Measurements from ENCODE around the gene TDP1.

Gene TDP1

GRCh38 chr14:89955745-89956660 lies at the start of gene TDP1:
TDP1 (plus strand) TSS chr14:89955927; CDS start chr14:89963115, 7,188 bp downstream.
- Histone ChIP-seq H3K27me3 (ENCODE audit: low read depth) (no peaks in the 10 kb centered on the region), H3K9me3 (no peaks in the 10 kb centered on the region), H3K4me1 (peaks cover 33% of the 10 kb centered on the region), H3K36me3 (replicated peaks) (peaks cover 21% of the 10 kb centered on the region), H3K4me3 (peak within 1 kb of the TSS; percentile 55)
- peak; percentile 91 to 97 for DNase-seq (ENCODE audit: low spot score in 2 of 2)
- in situ Hi-C loops (cut with MboI; ENCODE audit: low sequenced_read_pairs), result no loop called here

DNA sequence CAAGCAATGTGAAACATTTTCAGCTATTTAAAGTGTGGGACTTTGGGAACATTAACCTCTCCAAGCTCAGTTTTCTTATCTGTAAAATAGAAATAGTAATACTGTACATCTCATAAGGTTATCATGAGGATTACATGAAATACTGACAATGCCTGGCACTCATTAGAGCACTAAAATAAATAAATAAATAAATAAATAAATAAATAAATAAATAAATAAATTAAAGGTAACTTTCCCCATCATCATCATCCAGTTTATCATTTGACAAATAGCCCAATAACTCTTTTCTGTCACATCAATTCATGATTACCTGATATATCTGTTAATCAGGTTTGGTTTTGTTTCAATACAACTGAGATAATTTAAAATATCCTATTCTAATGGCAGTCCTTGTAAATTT lies 49.7 kb upstream of the TDP1 start:
- Histone ChIP-seq H3K27me3 (ENCODE audit: low read depth) (no peaks in the 10 kb centered on the region), H3K4me1 (peaks cover 6% of the 10 kb centered on the region), H3K9me3 (no peaks in the 10 kb centered on the region), H3K4me3 (no peak overlapping the region), H3K36me3 (replicated peaks) (no peaks in the 10 kb centered on the region)
- DNase-seq (ENCODE audit: low spot score in 2 of 2), result no peak
- in situ Hi-C loops (cut with MboI; ENCODE audit: low sequenced_read_pairs), result loop anchor here (25.0 kb wide), 2 partner anchors 494 to 719 kb away; partner anchors contain the start of gene FOXN3

GRCh38 chr14:89907655-89908054 lies 48.1 kb upstream of the TDP1 start:
- H3K4me3 ChIP-seq, result no peak overlapping the region
- no peak for DNase-seq (ENCODE audit: low spot score in 2 of 2)
- H3K4me1 ChIP-seq, result peaks cover 22% of the 10 kb centered on the region
- no peaks in the 10 kb centered on the region for H3K36me3 ChIP-seq (replicated peaks)
- H3K27me3 ChIP-seq (ENCODE audit: low read depth), result no peaks in the 10 kb centered on the region
- in situ Hi-C loops (cut with MboI; ENCODE audit: low sequenced_read_pairs), result loop anchor here (25.0 kb wide), 2 partner anchors 495 to 720 kb away; partner anchors contain the start of gene FOXN3
- H3K9me3 ChIP-seq, result no peaks in the 10 kb centered on the region

DNA sequence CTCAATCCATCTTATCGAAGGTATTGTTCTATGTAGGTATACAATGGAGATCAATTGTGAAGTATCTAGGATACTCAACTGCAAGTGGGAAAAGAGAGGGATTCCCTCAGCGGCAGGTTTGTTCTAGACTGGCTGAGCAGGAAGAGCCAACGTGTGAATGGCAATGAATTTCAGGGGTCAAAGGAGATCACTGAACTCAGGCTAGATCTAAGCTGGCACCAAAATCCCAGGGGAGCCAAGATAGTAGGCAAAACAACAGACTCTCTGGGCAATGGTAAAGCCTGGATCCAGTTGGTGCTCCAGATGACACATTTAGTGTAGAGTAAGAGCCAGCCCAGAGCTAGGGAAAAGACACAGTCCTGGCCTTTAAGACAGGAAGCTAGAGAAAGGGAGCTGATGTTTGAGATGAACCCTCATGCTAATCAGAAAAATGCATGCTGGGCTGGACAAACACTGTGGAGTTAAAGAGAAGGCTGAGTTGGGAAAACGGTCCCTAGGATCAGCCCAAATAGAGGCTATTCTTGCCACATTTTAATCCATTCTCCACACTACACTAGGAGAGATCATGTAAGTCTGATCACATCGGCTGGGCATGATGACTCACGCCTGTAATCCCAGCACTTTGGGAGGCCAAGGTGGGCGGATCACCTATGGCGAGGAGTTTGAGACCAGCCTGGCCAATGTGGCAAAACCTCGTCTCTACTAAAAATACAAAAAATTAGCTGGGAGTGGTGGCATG lies 46.8 kb upstream of the TDP1 start:
- Histone ChIP-seq H3K9me3 (no peaks in the 10 kb centered on the region), H3K4me3 (no peak overlapping the region), H3K27me3 (ENCODE audit: low read depth) (no peaks in the 10 kb centered on the region), H3K4me1 (peaks cover 28% of the 10 kb centered on the region), H3K36me3 (replicated peaks) (no peaks in the 10 kb centered on the region)
- in situ Hi-C loops (cut with MboI; ENCODE audit: low sequenced_read_pairs), result loop anchor here (25.0 kb wide), 2 partner anchors 497 to 722 kb away; partner anchors contain the start of gene FOXN3
- no peak for DNase-seq (ENCODE audit: low spot score in 2 of 2)

GRCh38 chr14:89909586-89909985 lies 46.1 kb upstream of the TDP1 start:
- H3K4me1 ChIP-seq, result peaks cover 28% of the 10 kb centered on the region
- H3K9me3 ChIP-seq, result no peaks in the 10 kb centered on the region
- in situ Hi-C loops (cut with MboI; ENCODE audit: low sequenced_read_pairs), result loop anchor here (25.0 kb wide), 2 partner anchors 497 to 722 kb away; partner anchors contain the start of gene FOXN3
- H3K36me3 ChIP-seq (replicated peaks), result no peaks in the 10 kb centered on the region
- no peaks in the 10 kb centered on the region for H3K27me3 ChIP-seq (ENCODE audit: low read depth)
- no peak for DNase-seq (ENCODE audit: low spot score in 2 of 2)
- H3K4me3 ChIP-seq, result no peak overlapping the region

DNA sequence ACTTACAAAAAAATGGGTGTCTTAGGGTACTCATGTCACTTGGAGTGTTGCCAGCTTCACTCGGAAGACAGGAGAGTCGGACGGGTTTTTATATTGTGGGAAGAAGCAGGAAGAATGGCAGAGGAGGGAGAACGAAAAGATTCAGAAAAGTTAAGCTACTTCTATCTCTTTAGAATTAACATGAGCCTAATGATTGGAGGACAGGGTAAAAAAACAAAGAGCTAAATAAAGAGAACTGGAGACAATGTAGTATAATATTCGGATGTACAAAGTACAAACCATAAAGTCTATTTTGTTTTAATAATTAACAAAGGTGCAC lies 45.1 kb upstream of the TDP1 start:
- Histone ChIP-seq H3K4me1 (peaks cover 28% of the 10 kb centered on the region), H3K9me3 (no peaks in the 10 kb centered on the region), H3K27me3 (ENCODE audit: low read depth) (no peaks in the 10 kb centered on the region), H3K4me3 (no peak overlapping the region), H3K36me3 (replicated peaks) (no peaks in the 10 kb centered on the region)
- no peak for DNase-seq (ENCODE audit: low spot score in 2 of 2)
- in situ Hi-C loops (cut with MboI; ENCODE audit: low sequenced_read_pairs), result loop anchor here (5.0 to 25.0 kb wide), 4 partner anchors 286 to 868 kb away; partner anchors contain the start of gene FOXN3

DNA sequence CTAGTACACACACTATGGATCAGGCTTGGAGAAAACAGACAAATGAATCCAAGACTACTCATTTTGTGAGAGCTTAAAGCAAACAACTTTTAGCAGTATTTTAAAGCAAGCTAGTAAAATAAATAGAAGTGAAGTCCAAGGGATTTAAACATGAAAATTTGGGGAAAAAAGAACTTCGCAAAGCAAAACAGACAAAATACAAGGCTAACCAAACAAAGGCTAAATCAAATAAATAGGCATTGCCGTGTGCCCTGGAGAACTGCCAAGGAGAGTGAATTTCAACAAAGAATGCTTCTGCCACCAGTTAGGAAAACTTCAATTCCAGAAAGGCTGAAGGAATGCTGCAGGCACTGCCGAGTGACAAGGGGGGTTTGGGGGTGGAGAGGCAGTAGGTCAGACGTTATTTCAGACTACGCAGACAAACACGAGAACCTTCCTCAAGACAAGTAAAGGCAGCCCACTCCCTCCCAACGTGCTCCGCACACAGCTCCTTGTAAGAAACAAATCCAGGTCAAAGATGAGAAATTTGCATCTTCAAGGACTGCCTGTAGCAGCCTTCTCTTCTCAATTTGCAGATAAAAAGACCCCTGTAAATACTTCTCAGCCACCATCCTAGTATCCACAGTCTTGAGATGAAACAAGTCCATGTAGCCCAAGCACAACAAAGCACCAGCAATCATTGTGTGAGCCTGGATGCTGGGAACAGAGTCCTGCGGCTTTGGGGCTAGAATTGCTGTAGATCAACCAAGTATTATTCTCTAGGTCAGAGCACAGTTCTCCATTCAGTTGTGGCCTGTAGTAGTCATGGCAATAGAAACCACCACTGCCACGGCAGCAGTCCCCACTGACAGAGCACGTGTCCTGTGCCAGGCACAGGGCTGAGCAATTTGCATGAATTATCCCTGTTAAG lies 44.5 kb upstream of the TDP1 start:
- H3K9me3 ChIP-seq, result no peaks in the 10 kb centered on the region
- in situ Hi-C loops (cut with MboI; ENCODE audit: low sequenced_read_pairs), result loop anchor here (5.0 to 25.0 kb wide), 4 partner anchors 286 to 869 kb away; partner anchors contain the start of gene FOXN3
- peak; percentile 70 to 77 for DNase-seq (ENCODE audit: low spot score in 2 of 2)
- H3K27me3 ChIP-seq (ENCODE audit: low read depth), result no peaks in the 10 kb centered on the region
- H3K4me1 ChIP-seq, result peaks cover 28% of the 10 kb centered on the region
- no peaks in the 10 kb centered on the region for H3K36me3 ChIP-seq (replicated peaks)
- no peak overlapping the region for H3K4me3 ChIP-seq

GRCh38 chr14:89912221-89912620 lies 43.5 kb upstream of the TDP1 start:
- Histone ChIP-seq H3K36me3 (replicated peaks) (no peaks in the 10 kb centered on the region), H3K4me3 (no peak overlapping the region), H3K9me3 (no peaks in the 10 kb centered on the region), H3K27me3 (ENCODE audit: low read depth) (no peaks in the 10 kb centered on the region), H3K4me1 (peaks cover 28% of the 10 kb centered on the region)
- in situ Hi-C loops (cut with MboI; ENCODE audit: low sequenced_read_pairs), result loop anchor here (5.0 to 25.0 kb wide), 4 partner anchors 287 to 870 kb away; partner anchors contain the start of gene FOXN3
- no peak for DNase-seq (ENCODE audit: low spot score in 2 of 2)

GRCh38 chr14:89912667-89913211 lies 43.0 kb upstream of the TDP1 start:
- Histone ChIP-seq H3K27me3 (ENCODE audit: low read depth) (no peaks in the 10 kb centered on the region), H3K4me3 (no peak overlapping the region), H3K4me1 (peaks cover 28% of the 10 kb centered on the region), H3K9me3 (no peaks in the 10 kb centered on the region), H3K36me3 (replicated peaks) (no peaks in the 10 kb centered on the region)
- in situ Hi-C loops (cut with MboI; ENCODE audit: low sequenced_read_pairs), result loop anchor here (5.0 to 25.0 kb wide), 4 partner anchors 288 to 870 kb away; partner anchors contain the start of gene FOXN3
- DNase-seq (ENCODE audit: low spot score in 2 of 2), result peak; percentile 66 to 95

DNA sequence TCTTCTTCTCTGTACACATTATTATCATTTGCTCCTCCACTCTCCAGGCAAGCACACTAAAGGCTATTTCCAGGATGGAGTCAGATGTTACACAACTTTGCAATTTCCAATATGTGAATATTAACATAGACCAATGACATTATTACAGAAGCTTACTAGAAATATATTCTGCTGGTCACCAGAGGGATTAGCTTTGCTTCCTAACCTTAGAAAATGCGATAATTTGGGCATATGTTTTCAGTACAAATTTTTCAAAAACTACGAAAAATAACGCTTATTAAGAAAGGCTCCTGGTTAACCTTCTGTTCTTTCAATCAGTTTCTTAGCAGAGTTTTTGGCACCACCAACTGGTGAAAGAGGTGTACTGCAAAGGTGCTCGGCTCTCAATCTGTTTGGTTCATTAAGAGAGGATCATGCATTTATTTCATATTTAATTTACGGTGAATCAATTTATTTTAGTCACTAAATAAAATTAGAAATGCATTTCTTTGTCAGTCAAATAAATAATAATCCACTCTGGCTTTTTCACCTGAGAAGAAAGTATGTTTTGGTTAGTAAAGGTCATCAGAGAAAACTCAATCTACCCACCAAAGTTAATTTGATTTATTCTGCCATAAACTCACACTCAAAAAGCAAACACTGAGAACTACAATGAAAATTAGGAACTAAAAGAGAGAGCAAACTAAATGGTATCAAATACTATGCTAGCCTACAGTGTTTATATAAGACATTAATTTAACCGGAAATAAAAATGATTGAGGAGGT lies 40.4 kb upstream of the TDP1 start:
- Histone ChIP-seq H3K4me1 (peaks cover 28% of the 10 kb centered on the region), H3K9me3 (no peaks in the 10 kb centered on the region), H3K4me3 (no peak overlapping the region), H3K27me3 (ENCODE audit: low read depth) (no peaks in the 10 kb centered on the region), H3K36me3 (replicated peaks) (no peaks in the 10 kb centered on the region)
- peak; percentile 68 to 73 for DNase-seq (ENCODE audit: low spot score in 2 of 2)
- in situ Hi-C loops (cut with MboI; ENCODE audit: low sequenced_read_pairs), result loop anchor here (10.0 to 25.0 kb wide), 3 partner anchors 290 to 728 kb away; partner anchors contain the start of gene FOXN3

- H3K4me3 ChIP-seq, result no peak overlapping the region
- in situ Hi-C loops (cut with MboI; ENCODE audit: low sequenced_read_pairs), result loop anchor here (10.0 to 25.0 kb wide), 3 partner anchors 294 to 731 kb away; partner anchors contain the start of gene FOXN3
- H3K36me3 ChIP-seq (replicated peaks), result no peaks in the 10 kb centered on the region
- H3K4me1 ChIP-seq, result peaks cover 3% of the 10 kb centered on the region; the same call in 1 of the 2 replicates
- no peak for DNase-seq (ENCODE audit: low spot score in 2 of 2)
- H3K9me3 ChIP-seq, result no peaks in the 10 kb centered on the region
- no peaks in the 10 kb centered on the region for H3K27me3 ChIP-seq (ENCODE audit: low read depth)
Measured at GRCh38 chr14:89918721-89919120, 37.0 kb upstream of the TDP1 start.

DNA sequence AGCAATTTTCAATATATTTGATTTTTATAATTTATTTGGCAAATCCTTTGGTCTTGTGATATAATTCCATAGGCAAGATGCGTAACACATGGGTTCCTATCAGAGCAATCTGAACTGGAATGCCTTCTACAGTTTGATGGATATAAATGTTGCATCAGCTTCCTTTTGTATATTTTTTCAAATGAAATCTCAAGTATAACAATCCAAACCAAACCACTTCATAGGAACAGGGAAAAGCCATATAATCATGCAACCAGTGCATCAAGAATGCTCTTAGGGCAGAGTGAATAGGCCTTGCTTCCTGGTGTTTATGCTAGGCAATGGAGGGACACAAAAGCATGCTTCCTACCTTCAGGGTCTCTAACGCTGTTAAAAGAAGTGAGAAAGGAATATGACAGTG lies 35.7 kb upstream of the TDP1 start:
- Histone ChIP-seq H3K36me3 (replicated peaks) (no peaks in the 10 kb centered on the region), H3K27me3 (ENCODE audit: low read depth) (no peaks in the 10 kb centered on the region)
- in situ Hi-C loops (cut with MboI; ENCODE audit: low sequenced_read_pairs), result loop anchor here (25.0 kb wide), 2 partner anchors 508 to 733 kb away; partner anchors contain the start of gene FOXN3

More for the DNA sequence above, 35.7 kb upstream of the TDP1 start:
- no peak for DNase-seq (ENCODE audit: low spot score in 2 of 2)
- Histone ChIP-seq H3K9me3 (no peaks in the 10 kb centered on the region), H3K4me3 (no peak overlapping the region), H3K4me1 (peaks cover 3% of the 10 kb centered on the region; the same call in 1 of the 2 replicates)
